SU-DHL-6 (cell line): ENCODE results near the gene PIN1.
A peak's percentile ranks its signal among the peaks of the same experiment; 100 is the strongest.

ENCODE experiments used
- H2AFZ ChIP-seq: fragments of 200-600 bp; sonication (generic); 2 replicates; pipeline ENCODE4 v1.6.1; 2014; ENCODE audit warnings: low read depth, mild to moderate bottlenecking, moderate library complexity, mixed read lengths, antibody characterized with exemption, low read length; ENCODE audit not compliant: severe bottlenecking
- H3F3A ChIP-seq: fragments of 200-600 bp; shearing (Covaris generic); 2 replicates; pipeline ENCODE4 v1.6.0; 2016; ENCODE audit warnings: antibody characterized with exemption, mild to moderate bottlenecking; ENCODE audit not compliant: insufficient read depth
- H3K27ac ChIP-seq: fragments of 200-600 bp; sonication (generic); 2 replicates; pipeline ENCODE4 v1.5.1; 2016; ENCODE audit warnings: low read depth, mild to moderate bottlenecking, low read length, moderate library complexity, mixed read lengths
- H3K27me3 ChIP-seq: fragments of 200-600 bp; sonication (generic), shearing (Covaris generic); 2 replicates; pipeline ENCODE4 v1.6.0; 2014; ENCODE audit warnings: mild to moderate bottlenecking, low read length
- H3K36me3 ChIP-seq: fragments of 200-600 bp; sonication (generic); 2 replicates; pipeline ENCODE4 v1.6.1; 2014; ENCODE audit warnings: mild to moderate bottlenecking, low read length, mixed read lengths
- H3K4me2 ChIP-seq: fragments of 300-600, 200-600 bp; shearing (Covaris generic), sonication (generic); 2 replicates; pipeline ENCODE4 v1.6.0; 2014; ENCODE audit warnings: low read length, low read depth, mild to moderate bottlenecking; ENCODE audit not compliant: poor library complexity, severe bottlenecking
- H3K4me3 ChIP-seq: fragments of 200-600 bp; sonication (generic); 2 replicates; pipeline ENCODE4 v1.5.1; 2014; ENCODE audit warnings: antibody characterized with exemption, low read length, mild to moderate bottlenecking, mixed read lengths; ENCODE audit not compliant: insufficient read depth, poor library complexity, severe bottlenecking
- H3K79me2 ChIP-seq: fragments of 200-600 bp; sonication (generic); 2 replicates; pipeline ENCODE4 v1.6.1; 2014; ENCODE audit warnings: mild to moderate bottlenecking, low read length, moderate library complexity; ENCODE audit not compliant: insufficient read depth
- H3K9ac ChIP-seq: fragments of 200-600 bp; sonication (generic); 2 replicates; pipeline ENCODE4 v1.7.0; 2014; ENCODE audit warnings: mild to moderate bottlenecking, low read length
- H3K9me2 ChIP-seq: fragments of 200-600 bp; sonication (generic); replicated peaks from 2 replicates; pipeline ENCODE4 v1.6.1; 2014; ENCODE audit warnings: low read length; ENCODE audit not compliant: insufficient read depth
- H3K9me3 ChIP-seq: fragments of 200-600 bp; sonication (generic); 2 replicates; pipeline ENCODE4 v1.6.1; 2014; ENCODE audit warnings: low read length, mixed read lengths; ENCODE audit not compliant: insufficient read depth
- H4K20me1 ChIP-seq: fragments of 200-600 bp; sonication (generic); 2 replicates; pipeline ENCODE4 v1.6.1; 2014; ENCODE audit warnings: low read depth, mild to moderate bottlenecking, antibody characterized with exemption, low read length, moderate library complexity, mixed read lengths
- CTCF ChIP-seq: fragments of 200-600 bp; sonication (generic); IDR thresholded peaks from one replicate; pipeline ENCODE4 v1.5.1; 2017; ENCODE audit warnings: antibody characterized with exemption, mild to moderate bottlenecking, low read length, moderate library complexity; ENCODE audit not compliant: insufficient read depth, poor library complexity, severe bottlenecking
- EZH2phosphoT487 ChIP-seq: fragments of 200-600 bp; sonication (generic), shearing (Covaris generic); conservative IDR thresholded peaks from 2 replicates; pipeline ENCODE4 v1.6.1; 2018; ENCODE audit warnings: mild to moderate bottlenecking, antibody characterized with exemption, low read length, moderate library complexity, mixed read lengths

Gene PIN1

DNA sequence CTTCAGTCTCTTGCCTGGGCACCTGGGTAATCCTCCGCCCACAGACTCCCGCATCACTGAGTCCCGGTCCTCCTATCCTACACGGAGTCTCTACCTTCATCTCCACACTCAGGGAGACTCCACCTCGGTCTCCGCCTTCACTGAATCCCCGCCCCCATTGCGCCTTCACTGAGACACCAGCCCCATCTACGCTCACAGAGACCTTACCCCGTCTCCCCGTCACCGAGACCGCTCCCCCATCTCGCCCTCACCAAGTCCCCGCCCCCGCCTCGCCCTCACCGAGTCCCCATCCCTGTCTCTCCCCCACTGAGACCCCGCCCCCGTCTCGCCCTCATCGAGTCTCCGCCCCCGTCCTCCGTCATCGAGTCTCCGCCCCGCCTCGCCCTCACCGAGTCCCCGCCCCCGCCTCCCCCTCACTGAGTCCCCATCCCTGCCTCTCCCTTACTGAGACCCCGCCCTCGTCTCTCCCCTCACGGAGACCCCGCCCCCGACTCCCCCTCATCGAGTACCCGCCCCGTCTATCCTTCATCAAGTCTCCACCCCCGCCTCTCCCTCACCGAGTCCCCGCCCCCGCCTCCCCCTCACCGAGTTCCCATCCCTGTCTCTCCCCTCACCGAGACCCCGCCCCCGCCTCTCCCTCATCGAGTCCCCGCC lies 43.4 kb upstream of the PIN1 start:
- no peaks in the 10 kb centered on the region for H3K36me3 ChIP-seq
- H3K27ac ChIP-seq: peak overlapping the region; percentile 68
- peak overlapping the region; percentile 55 for H3K9ac ChIP-seq
- TF ChIP-seq EZH2phosphoT487: no peak
- TF ChIP-seq CTCF: no peak
- H3K4me3 ChIP-seq: peak overlapping the region; percentile 74
- H4K20me1 ChIP-seq: no peaks in the 10 kb centered on the region
- peak overlapping the region; percentile 93 for H2AFZ ChIP-seq
- peaks cover 13% of the 10 kb centered on the region for H3F3A ChIP-seq
- no peaks in the 10 kb centered on the region for H3K79me2 ChIP-seq
- peak overlapping the region; percentile 78 for H3K4me2 ChIP-seq
- H3K27me3 ChIP-seq: no peaks in the 10 kb centered on the region
- no peaks in the 10 kb centered on the region for H3K9me3 ChIP-seq
- no peaks in the 10 kb centered on the region for H3K9me2 ChIP-seq

DNA sequence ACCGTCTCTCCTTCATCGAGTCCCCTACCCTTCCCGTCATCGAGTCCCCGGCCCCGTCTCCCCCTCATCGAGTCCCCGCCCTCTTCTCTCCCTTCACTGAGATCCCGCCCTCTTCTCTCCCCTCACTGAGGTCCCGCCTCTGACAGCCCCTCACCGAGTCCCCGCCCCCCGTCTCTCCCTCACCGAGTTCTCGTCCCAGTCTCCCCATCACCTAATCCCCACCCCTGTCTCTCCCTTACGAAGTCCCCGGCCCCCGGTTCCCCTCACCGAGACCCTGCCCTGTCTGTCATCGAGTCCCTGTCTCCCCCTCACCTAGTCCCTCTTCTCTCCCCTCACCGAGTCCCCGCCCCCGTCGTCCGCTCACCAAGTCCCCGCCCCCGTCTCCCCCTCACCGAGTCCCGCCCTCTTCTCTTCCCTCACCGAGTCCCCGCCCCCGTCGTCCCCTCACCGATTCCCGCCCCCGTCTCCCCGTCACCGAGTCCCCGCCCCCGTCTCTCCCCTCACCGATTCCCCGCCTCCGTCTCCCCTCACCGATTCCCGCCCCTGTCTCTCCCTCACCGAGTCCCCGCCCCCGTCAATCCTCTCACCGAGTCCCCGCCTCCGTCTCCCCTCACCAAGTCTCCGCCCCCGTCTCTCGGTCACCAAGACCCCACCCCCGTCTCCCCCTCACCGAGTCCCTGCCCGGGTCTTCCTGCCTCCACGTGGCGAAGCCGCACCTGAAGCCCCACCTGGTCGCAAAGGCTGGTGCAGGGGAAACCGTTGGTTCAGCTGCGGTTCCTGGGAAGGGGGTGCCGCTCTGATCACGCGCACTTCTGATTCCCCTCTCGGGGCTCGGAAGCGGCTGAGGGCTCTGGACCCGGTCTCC lies 42.7 kb upstream of the PIN1 start:
- Histone ChIP-seq H3F3A (peaks cover 13% of the 10 kb centered on the region), H3K27me3 (no peaks in the 10 kb centered on the region), H3K9me3 (no peaks in the 10 kb centered on the region), H4K20me1 (no peaks in the 10 kb centered on the region), H3K9me2 (no peaks in the 10 kb centered on the region), H2AFZ (peak overlapping the region; percentile 93), H3K4me3 (peak overlapping the region; percentile 74), H3K4me2 (peak overlapping the region; percentile 78), H3K9ac (peak overlapping the region; percentile 55), H3K79me2 (no peaks in the 10 kb centered on the region), H3K27ac (peak overlapping the region; percentile 68), H3K36me3 (no peaks in the 10 kb centered on the region)
- no peak for TF ChIP-seq EZH2phosphoT487

DNA sequence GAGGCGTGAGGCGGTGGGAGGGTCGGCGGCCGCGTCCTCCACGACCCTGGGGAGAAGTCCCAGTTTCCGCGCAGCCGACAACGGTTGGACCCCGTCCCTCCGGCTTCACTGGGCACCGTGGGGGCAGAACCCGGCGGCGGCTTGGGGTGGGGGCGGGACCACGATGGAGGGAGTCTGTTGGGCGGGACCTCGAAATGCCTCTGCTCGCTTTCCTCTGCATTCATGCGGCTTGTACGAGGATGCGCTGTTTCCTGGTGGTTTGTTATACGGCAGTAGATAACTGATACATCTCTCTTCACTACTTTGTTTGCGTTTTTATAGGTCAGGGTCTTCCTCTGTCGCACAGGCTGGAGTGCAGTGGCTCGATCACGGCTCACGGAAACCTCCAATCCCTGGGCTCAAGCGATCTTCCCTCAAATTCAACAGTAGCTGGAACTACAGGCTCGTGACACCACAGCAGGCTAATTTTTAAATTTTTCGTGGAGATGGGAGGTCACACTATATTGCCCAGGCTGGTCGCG lies 42.0 kb upstream of the PIN1 start:
- Histone ChIP-seq H4K20me1 (no peaks in the 10 kb centered on the region), H3K9ac (peak overlapping the region; percentile 48), H3K9me3 (no peaks in the 10 kb centered on the region), H3K79me2 (no peaks in the 10 kb centered on the region), H3K4me3 (peak overlapping the region; percentile 74), H3K4me2 (peak overlapping the region; percentile 78), H3K36me3 (no peaks in the 10 kb centered on the region), H2AFZ (peak overlapping the region; percentile 84), H3K27ac (peak overlapping the region; percentile 43), H3K9me2 (no peaks in the 10 kb centered on the region), H3F3A (peaks cover 13% of the 10 kb centered on the region), H3K27me3 (no peaks in the 10 kb centered on the region)
- TF ChIP-seq EZH2phosphoT487 (no peak), CTCF (no peak)
